GM12872 (cell line): Measurements from ENCODE around the gene MMAB.

Experiments
- TF ChIP-seq, protein P1 (sequence below): IDR thresholded peaks from 3 replicates; pipeline ENCODE4 v1.5.1; 2011; ENCODE audit warnings: low read depth, mild to moderate bottlenecking, low read length, moderate library complexity; ENCODE audit not compliant: insufficient read depth

MMAB gene

DNA sequence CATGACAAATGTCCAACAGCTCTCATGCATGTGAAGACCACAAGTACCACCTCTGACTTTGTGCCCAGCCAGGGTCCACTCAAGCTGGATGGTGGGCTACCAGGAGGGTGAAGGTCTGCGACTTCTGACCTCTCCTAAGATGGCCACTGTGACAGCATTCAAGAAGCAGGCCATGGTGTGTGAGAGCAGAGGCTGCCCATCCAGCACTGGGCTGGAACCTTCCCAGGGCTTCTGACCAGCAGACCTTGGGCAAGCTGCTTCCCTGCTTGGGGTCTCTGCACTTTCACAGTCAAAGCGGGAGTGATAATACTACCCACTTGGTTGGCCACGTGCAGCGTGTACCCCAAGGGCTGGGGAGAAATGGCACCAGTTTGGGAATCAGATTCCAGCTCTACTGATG is 10.4 kb downstream of the MMAB start:
- TF ChIP-seq, protein P1, sequence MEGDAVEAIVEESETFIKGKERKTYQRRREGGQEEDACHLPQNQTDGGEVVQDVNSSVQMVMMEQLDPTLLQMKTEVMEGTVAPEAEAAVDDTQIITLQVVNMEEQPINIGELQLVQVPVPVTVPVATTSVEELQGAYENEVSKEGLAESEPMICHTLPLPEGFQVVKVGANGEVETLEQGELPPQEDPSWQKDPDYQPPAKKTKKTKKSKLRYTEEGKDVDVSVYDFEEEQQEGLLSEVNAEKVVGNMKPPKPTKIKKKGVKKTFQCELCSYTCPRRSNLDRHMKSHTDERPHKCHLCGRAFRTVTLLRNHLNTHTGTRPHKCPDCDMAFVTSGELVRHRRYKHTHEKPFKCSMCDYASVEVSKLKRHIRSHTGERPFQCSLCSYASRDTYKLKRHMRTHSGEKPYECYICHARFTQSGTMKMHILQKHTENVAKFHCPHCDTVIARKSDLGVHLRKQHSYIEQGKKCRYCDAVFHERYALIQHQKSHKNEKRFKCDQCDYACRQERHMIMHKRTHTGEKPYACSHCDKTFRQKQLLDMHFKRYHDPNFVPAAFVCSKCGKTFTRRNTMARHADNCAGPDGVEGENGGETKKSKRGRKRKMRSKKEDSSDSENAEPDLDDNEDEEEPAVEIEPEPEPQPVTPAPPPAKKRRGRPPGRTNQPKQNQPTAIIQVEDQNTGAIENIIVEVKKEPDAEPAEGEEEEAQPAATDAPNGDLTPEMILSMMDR: no peak

DNA sequence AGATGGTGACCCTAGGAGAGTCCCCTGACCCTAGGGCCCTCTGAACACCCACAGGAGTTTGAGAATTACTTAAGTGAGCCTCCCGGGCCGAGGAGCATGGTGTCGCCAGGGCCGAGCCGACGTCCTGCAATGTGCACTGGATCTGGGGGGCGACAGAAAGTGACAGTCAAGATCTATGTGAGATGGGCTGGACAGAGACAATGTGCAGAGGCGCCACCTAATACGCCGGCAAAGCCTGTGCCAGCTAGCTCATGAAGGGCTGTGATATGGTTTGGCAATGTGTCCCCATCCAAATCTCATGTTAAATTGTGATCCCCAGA is 11.6 kb downstream of the MMAB start:
- TF ChIP-seq, protein P1: no peak

DNA sequence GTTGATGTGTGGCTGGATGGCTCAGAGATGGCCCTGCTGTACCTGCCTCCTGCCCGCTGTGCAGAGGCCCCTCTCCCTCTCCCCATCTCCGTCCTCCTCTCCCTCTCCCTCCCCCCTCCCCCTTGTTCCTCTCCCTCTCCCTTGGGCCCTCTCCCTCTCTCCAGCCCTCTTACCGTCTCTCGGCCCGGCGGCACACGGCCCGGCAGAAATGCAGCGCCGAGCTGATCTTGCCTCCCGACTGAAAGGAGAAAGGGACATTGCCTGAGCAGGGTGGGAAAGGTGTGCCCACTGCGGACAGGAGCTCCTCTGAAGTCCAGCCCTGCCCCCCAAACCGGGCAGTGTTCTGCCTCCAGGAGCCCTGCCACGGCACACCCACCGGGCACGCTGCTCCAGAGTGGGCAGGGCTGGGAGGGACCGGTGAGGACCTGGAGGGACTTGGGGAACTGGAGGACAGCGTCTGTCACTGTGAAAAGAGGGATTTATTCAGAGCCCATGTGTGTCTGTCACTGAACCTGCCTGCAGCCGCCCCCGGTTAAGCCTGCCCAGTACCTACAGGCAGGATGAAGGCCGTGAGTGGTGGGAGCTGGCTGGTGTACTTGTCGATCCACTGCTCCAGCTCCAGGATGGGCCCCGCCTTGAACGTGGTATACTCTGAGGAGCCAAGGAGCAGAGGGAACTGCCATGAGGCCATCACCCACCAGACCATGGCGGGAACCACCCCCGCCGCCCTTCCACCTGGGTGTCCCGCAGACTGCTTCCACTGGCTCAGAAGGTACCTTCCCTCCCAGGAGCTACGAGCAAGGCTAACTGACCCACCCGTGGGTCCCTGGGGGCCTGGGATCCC is 12.2 kb downstream of the MMAB start:
- TF ChIP-seq, protein P1: no peak

- TF ChIP-seq, protein P1: no peak
Observed at GRCh38 chr12:109559601-109560000, 13.7 kb downstream of the MMAB start.

GRCh38 chr12:109559200-109559505 is 14.2 kb downstream of the MMAB start:
- TF ChIP-seq, protein P1: no peak

GRCh38 chr12:109558374-109559199 is 14.7 kb downstream of the MMAB start:
- TF ChIP-seq, protein P1: no peak

DNA sequence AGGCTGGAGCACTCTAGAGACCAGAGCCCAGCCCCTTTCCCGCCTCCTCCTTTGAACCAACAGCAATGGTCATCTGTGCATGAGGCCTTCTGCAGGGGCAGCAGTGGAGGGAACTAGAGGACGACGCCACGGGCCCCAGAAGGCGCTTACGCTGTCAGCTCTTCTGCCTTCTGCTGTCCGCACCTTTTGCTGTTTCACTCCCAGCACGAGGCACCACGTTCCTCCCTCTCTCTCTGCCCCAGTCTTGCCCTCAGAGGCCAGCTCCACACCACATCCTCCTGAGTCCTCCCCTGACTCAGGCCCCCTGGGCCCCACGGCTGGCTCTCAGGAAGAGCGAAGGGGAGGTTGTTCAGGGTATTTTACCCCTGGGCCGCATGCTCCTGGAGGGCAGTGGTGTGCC is 15.5 kb downstream of the MMAB start:
- TF ChIP-seq, protein P1: no peak
